Measurements from ENCODE around the gene ALG12.

Gene ALG12

DNA sequence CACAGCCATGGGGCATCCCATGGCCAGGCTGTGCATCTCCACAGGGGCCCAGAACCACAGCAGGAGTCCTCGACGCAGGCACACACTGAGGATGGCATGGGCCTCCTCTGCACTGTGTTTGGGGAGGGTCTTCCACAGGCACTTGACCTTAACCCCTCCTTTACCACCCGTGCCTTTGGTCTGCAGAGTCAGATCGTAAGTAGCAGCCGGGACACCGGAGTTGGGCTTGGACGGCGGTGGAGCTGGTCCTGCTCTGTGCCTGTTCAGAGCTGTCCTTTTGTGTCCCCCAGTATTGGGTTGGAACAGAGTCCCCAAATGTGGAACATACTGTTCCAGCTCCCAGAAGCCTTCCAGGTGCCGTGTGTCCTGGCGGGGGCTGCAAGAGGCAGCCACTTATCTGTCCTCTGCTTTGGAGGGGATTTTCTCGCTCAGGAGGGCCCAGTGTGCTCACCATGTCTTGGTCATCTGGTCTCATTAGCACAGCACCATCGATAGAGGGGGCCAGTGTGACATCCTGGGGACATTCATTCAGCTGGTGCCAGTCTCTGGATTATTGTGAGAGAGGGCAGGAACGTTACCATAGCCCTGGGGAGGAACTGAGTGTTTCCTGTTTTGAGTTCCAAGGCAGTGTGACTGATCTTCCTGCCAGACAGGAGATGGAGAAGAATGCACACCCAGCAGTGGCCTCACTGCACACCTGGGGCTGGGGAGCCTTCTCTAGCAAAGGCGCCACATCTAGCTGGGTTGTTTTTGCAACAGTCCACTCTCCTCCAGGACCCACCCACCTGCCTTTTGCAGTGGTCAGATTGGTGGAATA is 12.6 kb upstream of the ALG12 start:
- FAIRE-seq, result no peak
- TF ChIP-seq, protein P1, sequence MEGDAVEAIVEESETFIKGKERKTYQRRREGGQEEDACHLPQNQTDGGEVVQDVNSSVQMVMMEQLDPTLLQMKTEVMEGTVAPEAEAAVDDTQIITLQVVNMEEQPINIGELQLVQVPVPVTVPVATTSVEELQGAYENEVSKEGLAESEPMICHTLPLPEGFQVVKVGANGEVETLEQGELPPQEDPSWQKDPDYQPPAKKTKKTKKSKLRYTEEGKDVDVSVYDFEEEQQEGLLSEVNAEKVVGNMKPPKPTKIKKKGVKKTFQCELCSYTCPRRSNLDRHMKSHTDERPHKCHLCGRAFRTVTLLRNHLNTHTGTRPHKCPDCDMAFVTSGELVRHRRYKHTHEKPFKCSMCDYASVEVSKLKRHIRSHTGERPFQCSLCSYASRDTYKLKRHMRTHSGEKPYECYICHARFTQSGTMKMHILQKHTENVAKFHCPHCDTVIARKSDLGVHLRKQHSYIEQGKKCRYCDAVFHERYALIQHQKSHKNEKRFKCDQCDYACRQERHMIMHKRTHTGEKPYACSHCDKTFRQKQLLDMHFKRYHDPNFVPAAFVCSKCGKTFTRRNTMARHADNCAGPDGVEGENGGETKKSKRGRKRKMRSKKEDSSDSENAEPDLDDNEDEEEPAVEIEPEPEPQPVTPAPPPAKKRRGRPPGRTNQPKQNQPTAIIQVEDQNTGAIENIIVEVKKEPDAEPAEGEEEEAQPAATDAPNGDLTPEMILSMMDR (IDR thresholded peaks at IDR 0.05; ENCODE audit: insufficient read depth, missing control alignments), result peak; percentile 49
- DNase-seq (ENCODE audit: insufficient read length, low spot score), result no peak

DNA sequence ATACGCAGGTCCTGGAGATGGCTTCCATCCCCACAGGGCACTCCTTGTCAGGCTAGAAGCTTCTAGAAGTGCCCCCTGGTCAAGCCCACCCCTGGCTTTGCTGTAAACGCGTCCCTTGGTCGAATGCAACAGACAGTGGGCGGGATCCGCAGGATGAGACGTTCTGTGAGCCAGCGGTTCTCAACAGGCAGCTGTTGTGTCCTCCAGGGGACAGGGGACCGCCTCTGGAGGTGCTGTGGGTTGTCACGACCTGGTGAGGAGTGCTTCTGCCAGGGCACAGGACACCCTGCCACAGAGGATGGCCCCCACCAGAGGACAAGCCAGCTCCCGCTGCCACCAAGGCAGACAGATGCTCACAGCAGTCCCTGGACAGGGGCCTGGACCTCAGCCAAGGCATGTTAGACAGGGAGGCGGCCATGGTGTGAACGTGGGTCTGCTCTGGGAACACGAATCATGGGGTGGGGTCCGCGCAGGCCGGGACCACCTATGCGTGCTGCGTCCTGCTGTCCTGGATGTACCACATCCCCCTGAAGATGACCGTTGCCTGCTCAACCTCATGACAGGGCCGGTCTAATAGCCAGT is 11.8 kb upstream of the ALG12 start:
- TF ChIP-seq, protein P1 (IDR thresholded peaks at IDR 0.05; ENCODE audit: insufficient read depth, missing control alignments), result no peak
- FAIRE-seq (no peak), DNase-seq (ENCODE audit: insufficient read length, low spot score) (no peak)

DNA sequence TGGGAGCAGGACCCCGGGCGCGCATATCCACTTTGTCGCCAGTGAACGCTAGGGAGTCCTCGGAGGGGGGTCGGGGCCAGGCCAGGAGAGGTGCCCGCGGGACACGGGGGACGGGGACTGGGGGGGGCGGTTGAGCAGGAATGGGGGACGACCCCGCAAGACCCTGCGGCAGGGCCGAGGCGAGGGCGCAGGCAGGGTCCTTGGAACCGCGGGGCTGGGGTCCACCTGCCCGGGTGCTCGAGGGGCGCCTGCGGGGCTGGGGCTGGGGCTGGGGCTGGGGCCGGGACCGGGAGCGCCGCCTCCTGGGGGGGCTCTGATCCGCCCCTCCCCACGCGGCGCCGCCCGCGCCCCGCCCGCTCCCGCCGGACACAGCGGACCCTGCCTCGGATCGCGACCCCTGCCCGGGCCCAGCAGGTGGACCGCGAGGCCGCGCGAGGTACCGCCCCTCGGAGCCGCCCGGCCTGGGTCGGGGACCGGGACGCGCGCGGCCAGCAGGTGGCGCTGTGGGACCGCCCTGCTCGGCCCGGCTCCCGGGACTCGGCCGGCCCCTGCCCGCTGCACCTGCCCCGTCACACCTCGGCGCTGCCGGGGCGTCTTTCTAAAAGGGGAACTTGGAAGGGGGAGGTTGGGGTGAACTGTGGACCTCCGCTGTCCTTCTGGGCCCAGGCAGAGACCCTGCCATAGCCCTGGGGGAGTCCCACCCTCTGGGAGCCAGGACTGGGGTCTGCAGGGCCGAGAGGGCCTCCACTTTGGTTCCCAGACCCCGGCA is 11.2 kb upstream of the ALG12 start:
- DNase-seq (ENCODE audit: insufficient read length, low spot score) (peak; percentile 56), FAIRE-seq (no peak)
- TF ChIP-seq, protein P1 (IDR thresholded peaks at IDR 0.05; ENCODE audit: insufficient read depth, missing control alignments), result peak; percentile 68

DNA sequence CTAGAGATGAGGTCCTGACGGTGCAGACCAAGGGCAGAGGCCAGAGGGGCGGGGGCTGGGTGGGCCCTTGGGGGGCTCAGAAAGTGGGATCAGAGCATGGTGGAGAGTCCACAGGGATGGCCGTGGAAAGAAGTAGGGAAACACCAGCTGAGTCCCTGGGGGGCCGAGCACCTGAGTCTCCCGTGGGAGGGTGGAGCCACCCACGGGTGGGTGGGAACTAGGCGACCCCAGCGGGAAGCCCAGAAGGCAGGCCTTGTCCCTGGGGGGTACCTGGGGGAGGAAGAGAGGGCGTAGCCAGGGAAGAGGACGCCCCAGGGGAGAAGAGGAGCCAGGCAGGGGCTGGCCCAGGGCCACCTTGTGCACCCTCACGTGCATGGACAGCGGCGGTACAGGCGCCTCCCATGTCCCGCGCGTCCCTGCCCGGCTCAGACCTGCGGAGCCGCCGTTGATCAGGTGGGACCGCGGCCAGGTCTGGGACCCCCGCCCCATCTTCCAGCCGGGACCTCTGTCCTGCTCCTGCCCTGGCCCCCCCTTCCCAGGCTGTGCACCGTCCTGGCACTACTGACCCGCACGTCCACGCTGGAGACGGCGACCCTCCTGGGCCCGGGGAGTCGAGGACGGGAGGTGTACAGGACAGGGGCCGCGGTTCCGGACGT is 10.4 kb upstream of the ALG12 start:
- TF ChIP-seq, protein P1 (IDR thresholded peaks at IDR 0.05; ENCODE audit: insufficient read depth, missing control alignments), result no peak
- no peak for FAIRE-seq
- no peak for DNase-seq (ENCODE audit: insufficient read length, low spot score)

DNA sequence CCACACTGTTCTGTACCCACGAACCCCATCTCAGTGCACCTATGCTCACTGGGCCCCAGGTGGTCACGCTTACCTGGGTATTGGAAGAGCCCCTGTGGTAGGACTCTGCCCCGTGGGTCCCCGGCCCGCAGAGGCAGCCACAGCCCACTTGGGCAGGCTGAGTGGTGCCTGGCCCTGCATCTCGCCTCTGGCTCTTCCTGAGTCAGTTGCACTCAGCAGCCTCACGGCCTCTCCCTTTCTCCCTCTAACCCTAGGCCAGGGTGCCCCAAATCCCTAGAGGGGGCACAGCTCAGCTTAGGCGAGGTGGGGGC is 9.9 kb upstream of the ALG12 start:
- no peak for FAIRE-seq
- TF ChIP-seq, protein P1 (IDR thresholded peaks at IDR 0.05; ENCODE audit: insufficient read depth, missing control alignments), result no peak
- DNase-seq (ENCODE audit: insufficient read length, low spot score), result no peak

DNA sequence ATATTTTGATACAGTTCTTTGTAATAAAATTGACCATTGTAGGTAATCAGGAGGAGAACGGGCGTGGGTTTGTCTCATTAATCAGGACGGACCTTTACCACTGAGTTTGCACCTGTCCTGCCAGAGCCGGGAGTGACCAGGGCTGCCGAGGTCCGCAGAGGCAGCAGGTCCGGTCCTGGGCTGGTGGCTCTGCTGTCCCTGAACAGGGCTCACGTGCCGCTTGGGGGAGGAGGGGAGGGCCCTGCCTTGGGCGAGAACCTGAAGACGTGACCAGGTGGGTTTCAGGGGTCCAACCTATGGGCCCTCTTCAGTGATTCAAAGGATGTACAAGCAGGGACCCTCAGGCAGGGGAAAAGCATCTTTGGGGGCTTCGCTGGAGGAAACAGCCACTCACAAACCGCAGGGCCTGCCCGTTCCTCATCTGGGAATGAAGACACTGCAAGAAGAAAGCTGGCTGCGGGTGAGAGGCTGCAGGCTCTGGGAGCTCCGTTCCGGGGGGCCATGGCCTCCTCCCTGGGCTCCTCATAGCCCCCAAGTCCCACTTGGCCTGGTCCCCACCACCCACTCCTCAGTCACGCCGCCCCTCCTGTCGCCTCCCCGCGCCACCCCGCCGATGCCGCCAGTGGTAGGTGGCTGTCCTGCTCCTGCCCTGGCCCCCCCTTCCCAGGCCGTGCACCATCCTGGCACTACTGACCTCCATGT is 9.4 kb upstream of the ALG12 start:
- FAIRE-seq (no peak), DNase-seq (ENCODE audit: insufficient read length, low spot score) (no peak)
- TF ChIP-seq, protein P1 (IDR thresholded peaks at IDR 0.05; ENCODE audit: insufficient read depth, missing control alignments), result no peak

All from D721Med (cell line).